22Rv1 (cell line): ENCODE data around the gene TMEM232.

Experiments used
- ZFX ChIP-seq: fragments of 450-650 bp; IDR thresholded peaks from 2 replicates; pipeline ENCODE4 v1.6.1; 2017; ENCODE audit warnings: antibody characterized with exemption, borderline replicate concordance
- TF ChIP-seq, protein P1 (sequence below): fragments of 450-650 bp; IDR thresholded peaks from 2 replicates; pipeline ENCODE4 v1.5.1; 2017; ENCODE audit warnings: mild to moderate bottlenecking

DNA sequence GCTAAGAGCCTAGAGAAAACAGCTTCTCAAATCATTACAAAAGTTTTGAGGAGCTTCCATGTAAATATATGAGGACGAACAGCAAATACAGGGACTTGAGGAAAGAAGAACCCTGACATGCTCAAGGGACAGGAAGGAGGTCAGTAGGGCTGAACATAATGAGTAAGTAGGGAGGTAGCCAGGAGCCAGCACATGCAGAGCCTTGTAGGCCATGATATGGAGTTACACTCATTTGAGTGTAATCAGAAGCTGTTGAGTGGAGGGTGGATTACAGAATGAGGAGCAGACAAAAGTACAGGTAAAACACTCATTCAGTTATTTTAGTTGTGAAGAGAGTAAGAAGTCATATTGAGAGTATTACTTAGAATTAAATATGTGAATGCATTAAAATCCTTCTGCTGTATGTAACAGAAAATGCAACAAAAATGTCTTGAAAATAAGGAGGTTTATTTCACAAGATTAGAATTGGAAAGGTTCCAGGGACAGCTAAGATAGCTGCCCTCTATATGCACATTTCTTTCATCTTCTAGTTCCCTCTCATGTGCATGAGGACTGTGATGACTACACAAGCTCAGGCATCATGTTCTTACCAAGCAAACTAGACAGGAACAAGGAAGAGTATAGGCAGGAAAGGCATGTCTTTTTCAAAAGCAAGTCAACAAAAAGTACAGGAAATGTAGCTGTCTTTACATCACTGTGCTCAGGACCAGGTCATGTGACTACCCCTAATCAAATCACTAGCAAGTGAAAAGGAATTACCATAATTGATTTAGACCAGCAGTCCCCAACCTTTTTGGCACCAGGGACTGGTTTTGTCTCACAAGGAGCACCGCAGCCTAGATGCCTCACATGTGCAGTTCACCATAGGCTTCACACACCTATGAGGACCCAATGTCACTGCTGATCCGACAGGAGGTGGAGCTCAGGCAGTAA, 87.2 kb downstream of the TMEM232 start:
- TF ChIP-seq, protein P1, sequence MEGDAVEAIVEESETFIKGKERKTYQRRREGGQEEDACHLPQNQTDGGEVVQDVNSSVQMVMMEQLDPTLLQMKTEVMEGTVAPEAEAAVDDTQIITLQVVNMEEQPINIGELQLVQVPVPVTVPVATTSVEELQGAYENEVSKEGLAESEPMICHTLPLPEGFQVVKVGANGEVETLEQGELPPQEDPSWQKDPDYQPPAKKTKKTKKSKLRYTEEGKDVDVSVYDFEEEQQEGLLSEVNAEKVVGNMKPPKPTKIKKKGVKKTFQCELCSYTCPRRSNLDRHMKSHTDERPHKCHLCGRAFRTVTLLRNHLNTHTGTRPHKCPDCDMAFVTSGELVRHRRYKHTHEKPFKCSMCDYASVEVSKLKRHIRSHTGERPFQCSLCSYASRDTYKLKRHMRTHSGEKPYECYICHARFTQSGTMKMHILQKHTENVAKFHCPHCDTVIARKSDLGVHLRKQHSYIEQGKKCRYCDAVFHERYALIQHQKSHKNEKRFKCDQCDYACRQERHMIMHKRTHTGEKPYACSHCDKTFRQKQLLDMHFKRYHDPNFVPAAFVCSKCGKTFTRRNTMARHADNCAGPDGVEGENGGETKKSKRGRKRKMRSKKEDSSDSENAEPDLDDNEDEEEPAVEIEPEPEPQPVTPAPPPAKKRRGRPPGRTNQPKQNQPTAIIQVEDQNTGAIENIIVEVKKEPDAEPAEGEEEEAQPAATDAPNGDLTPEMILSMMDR: no peak
- no peak for TF ChIP-seq ZFX
